ENCODE measurements around the gene TRIM8.

TRIM8 gene

GRCh38 chr10:102602272-102603045 lies 41.8 kb upstream of the TRIM8 start:
- no peak overlapping the region for H3K27ac ChIP-seq (ENCODE audit: low read depth, low read length)
- no peak overlapping the region for H3K4me2 ChIP-seq (ENCODE audit: low read length)
- no peak overlapping the region for H3K4me3 ChIP-seq (ENCODE audit: low read length)
- H3K9me2 ChIP-seq (replicated peaks; ENCODE audit: control insufficient read depth, low read length), result no peaks in the 10 kb centered on the region
- no peaks in the 10 kb centered on the region for H3F3A ChIP-seq (ENCODE audit: control insufficient read depth, insufficient read depth)
- H3K4me1 ChIP-seq (ENCODE audit: control insufficient read depth, low read length), result peaks cover 6% of the 10 kb centered on the region; the same call in 1 of the 2 replicates
- H4K20me1 ChIP-seq (ENCODE audit: control insufficient read depth, insufficient read depth, low read depth, low read length), result no peaks in the 10 kb centered on the region
- TF ChIP-seq EZH2phosphoT487 (IDR thresholded peaks at IDR 0.05; ENCODE audit: borderline replicate concordance, low read length), result no peak
- H3K36me3 ChIP-seq (ENCODE audit: control insufficient read depth, low read length), result no peaks in the 10 kb centered on the region
- H3K79me2 ChIP-seq (ENCODE audit: control insufficient read depth, low read length), result no peaks in the 10 kb centered on the region
- H3K27me3 ChIP-seq (ENCODE audit: control insufficient read depth, low read length), result no peaks in the 10 kb centered on the region
- H3K9me3 ChIP-seq (ENCODE audit: control insufficient read depth, insufficient read depth, low read length), result no peaks in the 10 kb centered on the region

- H3K9me2 ChIP-seq (replicated peaks; ENCODE audit: control insufficient read depth, low read length), result no peaks in the 10 kb centered on the region
- peaks cover 6% of the 10 kb centered on the region; the same call in 1 of the 2 replicates for H3K4me1 ChIP-seq (ENCODE audit: control insufficient read depth, low read length)
- no peaks in the 10 kb centered on the region for H3K27me3 ChIP-seq (ENCODE audit: control insufficient read depth, low read length)
- no peak for TF ChIP-seq CTCF (IDR thresholded peaks at IDR 0.05; ENCODE audit: low read depth, low read length, poor library complexity, severe bottlenecking)
- no peak for TF ChIP-seq EZH2phosphoT487 (IDR thresholded peaks at IDR 0.05; ENCODE audit: borderline replicate concordance, low read length)
- no peaks in the 10 kb centered on the region for H3F3A ChIP-seq (ENCODE audit: control insufficient read depth, insufficient read depth)
- no peak overlapping the region for H3K4me2 ChIP-seq (ENCODE audit: low read length)
- H3K79me2 ChIP-seq (ENCODE audit: control insufficient read depth, low read length), result no peaks in the 10 kb centered on the region
- H4K20me1 ChIP-seq (ENCODE audit: control insufficient read depth, insufficient read depth, low read depth, low read length), result no peaks in the 10 kb centered on the region
- H3K9me3 ChIP-seq (ENCODE audit: control insufficient read depth, insufficient read depth, low read length), result no peaks in the 10 kb centered on the region
- no peak overlapping the region for H3K4me3 ChIP-seq (ENCODE audit: low read length)
- H3K36me3 ChIP-seq (ENCODE audit: control insufficient read depth, low read length), result no peaks in the 10 kb centered on the region
- no peak overlapping the region for H3K27ac ChIP-seq (ENCODE audit: low read depth, low read length)
Observed at GRCh38 chr10:102603946-102604345, 40.3 kb upstream of the TRIM8 start.

DNA sequence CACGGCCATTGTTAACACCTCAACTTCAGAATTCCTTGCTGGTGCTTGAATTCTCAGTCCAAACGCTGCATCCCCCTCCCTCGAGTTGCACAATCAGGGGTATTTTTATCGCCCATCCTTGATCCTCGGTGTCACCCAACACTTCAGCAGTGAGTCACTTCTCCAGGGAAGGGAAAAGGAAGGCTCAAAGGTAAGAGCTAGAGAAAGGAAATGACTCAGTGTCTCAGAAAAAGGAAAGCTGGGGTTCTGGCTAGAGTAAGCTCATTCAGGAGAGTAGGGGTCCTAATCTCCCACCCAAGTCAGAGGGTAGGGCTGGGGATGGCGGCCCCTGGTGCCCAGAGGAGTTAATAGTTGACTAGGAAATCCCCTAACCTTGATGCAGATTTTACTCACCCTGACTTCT lies 39.8 kb upstream of the TRIM8 start:
- H3K36me3 ChIP-seq (ENCODE audit: control insufficient read depth, low read length), result no peaks in the 10 kb centered on the region
- no peak for TF ChIP-seq EZH2phosphoT487 (IDR thresholded peaks at IDR 0.05; ENCODE audit: borderline replicate concordance, low read length)
- TF ChIP-seq CTCF (IDR thresholded peaks at IDR 0.05; ENCODE audit: low read depth, low read length, poor library complexity, severe bottlenecking), result no peak
- H3K4me2 ChIP-seq (ENCODE audit: low read length), result no peak overlapping the region

GRCh38 chr10:102605712-102606111 lies 38.6 kb upstream of the TRIM8 start:
- Histone ChIP-seq H3K9me2 (replicated peaks; ENCODE audit: control insufficient read depth, low read length) (no peaks in the 10 kb centered on the region), H3F3A (ENCODE audit: control insufficient read depth, insufficient read depth) (no peaks in the 10 kb centered on the region), H3K79me2 (ENCODE audit: control insufficient read depth, low read length) (no peaks in the 10 kb centered on the region), H4K20me1 (ENCODE audit: control insufficient read depth, insufficient read depth, low read depth, low read length) (no peaks in the 10 kb centered on the region), H3K36me3 (ENCODE audit: control insufficient read depth, low read length) (no peaks in the 10 kb centered on the region), H3K4me2 (ENCODE audit: low read length) (no peak overlapping the region), H3K27me3 (ENCODE audit: control insufficient read depth, low read length) (no peaks in the 10 kb centered on the region), H3K27ac (ENCODE audit: low read depth, low read length) (no peak overlapping the region), H3K4me1 (ENCODE audit: control insufficient read depth, low read length) (no peaks in the 10 kb centered on the region), H3K4me3 (ENCODE audit: low read length) (no peak overlapping the region), H3K9me3 (ENCODE audit: control insufficient read depth, insufficient read depth, low read length) (no peaks in the 10 kb centered on the region)
- TF ChIP-seq EZH2phosphoT487 (IDR thresholded peaks at IDR 0.05; ENCODE audit: borderline replicate concordance, low read length) (no peak), CTCF (IDR thresholded peaks at IDR 0.05; ENCODE audit: low read depth, low read length, poor library complexity, severe bottlenecking) (no peak)

More for the DNA sequence above, 39.8 kb upstream of the TRIM8 start:
- H3K79me2 ChIP-seq (ENCODE audit: control insufficient read depth, low read length), result no peaks in the 10 kb centered on the region
- H3K9me3 ChIP-seq (ENCODE audit: control insufficient read depth, insufficient read depth, low read length), result no peaks in the 10 kb centered on the region
- no peaks in the 10 kb centered on the region for H3K9me2 ChIP-seq (replicated peaks; ENCODE audit: control insufficient read depth, low read length)
- no peak overlapping the region for H3K27ac ChIP-seq (ENCODE audit: low read depth, low read length)
- H3K4me1 ChIP-seq (ENCODE audit: control insufficient read depth, low read length), result peaks cover 4% of the 10 kb centered on the region; the same call in 1 of the 2 replicates
- H4K20me1 ChIP-seq (ENCODE audit: control insufficient read depth, insufficient read depth, low read depth, low read length), result no peaks in the 10 kb centered on the region
- H3K4me3 ChIP-seq (ENCODE audit: low read length), result no peak overlapping the region
- no peaks in the 10 kb centered on the region for H3F3A ChIP-seq (ENCODE audit: control insufficient read depth, insufficient read depth)
- no peaks in the 10 kb centered on the region for H3K27me3 ChIP-seq (ENCODE audit: control insufficient read depth, low read length)
